ENCODE measurements around the gene ZMIZ1. TPM values are rescaled to one million over a fixed set of nuclear protein-coding genes. Genes with fewer than 3 reads are reported as not detected.

The ZMIZ1 gene
- total RNA-seq, 1 experiment from 2014 or later = 35.8 TPM

DNA sequence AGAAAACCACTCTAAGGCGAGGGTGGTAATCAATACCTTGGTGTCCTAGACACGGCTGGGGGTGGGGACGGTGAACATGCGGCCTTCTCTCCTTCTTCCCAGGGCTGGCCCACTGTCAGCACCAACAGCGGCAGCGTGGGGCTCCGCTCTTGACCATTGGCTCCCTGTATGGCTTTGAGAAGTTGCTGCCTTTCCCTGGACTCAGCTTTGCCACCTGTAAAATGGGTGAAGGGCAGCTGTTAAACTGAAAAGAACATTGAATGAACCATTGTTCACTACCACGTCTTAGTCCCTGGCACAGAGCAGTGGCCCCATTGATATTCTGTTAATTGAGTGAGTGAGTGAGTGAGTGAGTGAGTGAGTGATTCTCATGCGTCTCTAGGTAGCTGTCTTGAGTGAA, 95.3 kb downstream of the ZMIZ1 start:
- CTCF ChIA-PET = no interaction called here
- H3K27me3 ChIP-seq (replicated peaks; ENCODE audit: insufficient read depth, low read depth, low read length, poor library complexity) = no peaks in the 10 kb centered on the region
- intact Hi-C loops (cut with micrococcal nuclease; ENCODE audit: unreplicated experiment) = no loop called here
- no peaks in the 10 kb centered on the region for H3K4me1 ChIP-seq (ENCODE audit: insufficient read depth, low read length, poor library complexity, severe bottlenecking)
- H3K9me3 ChIP-seq (ENCODE audit: low read depth, low read length, poor library complexity, severe bottlenecking) = no peaks in the 10 kb centered on the region
- no TSS peak for BruUV-seq (replicated peaks)
- no peak overlapping the region for H3K4me3 ChIP-seq (ENCODE audit: low read depth, low read length, poor library complexity, severe bottlenecking)
- no peak for DNase-seq (ENCODE audit: low spot score)
- POLR2A ChIA-PET (ENCODE audit: low non-redundant PET) = no interaction called here
- H3K27ac ChIP-seq (ENCODE audit: low read depth, low read length, poor library complexity, severe bottlenecking) = no peak overlapping the region
- TF ChIP-seq EZH2 (IDR thresholded peaks at IDR 0.05; ENCODE audit: borderline replicate concordance, low read depth, low read length, poor library complexity, severe bottlenecking) = no peak
- TF ChIP-seq, protein P1, sequence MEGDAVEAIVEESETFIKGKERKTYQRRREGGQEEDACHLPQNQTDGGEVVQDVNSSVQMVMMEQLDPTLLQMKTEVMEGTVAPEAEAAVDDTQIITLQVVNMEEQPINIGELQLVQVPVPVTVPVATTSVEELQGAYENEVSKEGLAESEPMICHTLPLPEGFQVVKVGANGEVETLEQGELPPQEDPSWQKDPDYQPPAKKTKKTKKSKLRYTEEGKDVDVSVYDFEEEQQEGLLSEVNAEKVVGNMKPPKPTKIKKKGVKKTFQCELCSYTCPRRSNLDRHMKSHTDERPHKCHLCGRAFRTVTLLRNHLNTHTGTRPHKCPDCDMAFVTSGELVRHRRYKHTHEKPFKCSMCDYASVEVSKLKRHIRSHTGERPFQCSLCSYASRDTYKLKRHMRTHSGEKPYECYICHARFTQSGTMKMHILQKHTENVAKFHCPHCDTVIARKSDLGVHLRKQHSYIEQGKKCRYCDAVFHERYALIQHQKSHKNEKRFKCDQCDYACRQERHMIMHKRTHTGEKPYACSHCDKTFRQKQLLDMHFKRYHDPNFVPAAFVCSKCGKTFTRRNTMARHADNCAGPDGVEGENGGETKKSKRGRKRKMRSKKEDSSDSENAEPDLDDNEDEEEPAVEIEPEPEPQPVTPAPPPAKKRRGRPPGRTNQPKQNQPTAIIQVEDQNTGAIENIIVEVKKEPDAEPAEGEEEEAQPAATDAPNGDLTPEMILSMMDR (conservative IDR thresholded peaks at IDR 0.05; ENCODE audit: low read depth, low read length) = no peak
- H3K36me3 ChIP-seq (ENCODE audit: insufficient read depth, low read length, poor library complexity, severe bottlenecking) = no peaks in the 10 kb centered on the region

DNA sequence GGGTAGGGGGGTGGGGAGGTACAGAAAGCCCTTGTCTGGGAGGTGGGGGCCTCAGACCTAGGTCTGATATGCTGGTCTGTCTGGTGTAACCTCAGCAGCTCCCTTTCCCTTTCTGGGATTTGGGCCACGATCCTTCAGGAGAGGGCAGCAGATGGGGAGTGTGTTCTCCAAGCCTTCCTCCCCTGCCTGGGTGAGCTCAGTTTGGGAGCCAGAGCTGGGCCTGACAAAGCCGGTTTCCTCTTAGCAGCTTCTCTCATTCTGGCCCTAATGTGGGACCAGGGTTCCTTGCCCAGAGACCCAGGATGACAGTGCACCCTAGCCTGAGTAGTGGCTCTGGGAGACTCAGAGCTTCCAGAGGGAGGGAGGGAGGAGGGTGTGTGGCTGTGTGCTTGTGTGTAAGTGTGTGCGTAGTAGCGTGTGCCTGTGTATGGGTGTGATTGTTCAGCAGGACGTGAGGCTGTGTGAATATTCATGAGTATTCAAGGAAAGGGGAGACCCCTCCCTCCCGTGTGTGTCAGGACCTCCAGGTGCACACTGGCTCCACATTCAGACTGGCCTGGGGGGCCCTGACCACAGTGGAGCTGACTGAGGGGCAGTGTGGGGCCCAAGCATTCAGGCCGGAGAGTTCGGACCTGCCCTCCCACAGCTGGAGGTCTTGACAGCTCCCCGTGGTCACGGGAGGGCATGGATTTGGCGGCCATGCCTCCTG, 96.5 kb downstream of the ZMIZ1 start:
- Histone ChIP-seq H3K9me3 (ENCODE audit: low read depth, low read length, poor library complexity, severe bottlenecking) (no peaks in the 10 kb centered on the region), H3K4me3 (ENCODE audit: low read depth, low read length, poor library complexity, severe bottlenecking) (no peak overlapping the region), H3K4me1 (ENCODE audit: insufficient read depth, low read length, poor library complexity, severe bottlenecking) (no peaks in the 10 kb centered on the region), H3K27ac (ENCODE audit: low read depth, low read length, poor library complexity, severe bottlenecking) (no peak overlapping the region), H3K36me3 (ENCODE audit: insufficient read depth, low read length, poor library complexity, severe bottlenecking) (no peaks in the 10 kb centered on the region), H3K27me3 (replicated peaks; ENCODE audit: insufficient read depth, low read depth, low read length, poor library complexity) (no peaks in the 10 kb centered on the region)
- CTCF ChIA-PET = no interaction called here
- POLR2A ChIA-PET (ENCODE audit: low non-redundant PET) = no interaction called here
- BruUV-seq (replicated peaks) = no TSS peak
- TF ChIP-seq EZH2 (IDR thresholded peaks at IDR 0.05; ENCODE audit: borderline replicate concordance, low read depth, low read length, poor library complexity, severe bottlenecking) = no peak
- TF ChIP-seq, protein P1 (conservative IDR thresholded peaks at IDR 0.05; ENCODE audit: low read depth, low read length) = no peak
- intact Hi-C loops (cut with micrococcal nuclease; ENCODE audit: unreplicated experiment) = no loop called here
- no peak for DNase-seq (ENCODE audit: low spot score)

DNA sequence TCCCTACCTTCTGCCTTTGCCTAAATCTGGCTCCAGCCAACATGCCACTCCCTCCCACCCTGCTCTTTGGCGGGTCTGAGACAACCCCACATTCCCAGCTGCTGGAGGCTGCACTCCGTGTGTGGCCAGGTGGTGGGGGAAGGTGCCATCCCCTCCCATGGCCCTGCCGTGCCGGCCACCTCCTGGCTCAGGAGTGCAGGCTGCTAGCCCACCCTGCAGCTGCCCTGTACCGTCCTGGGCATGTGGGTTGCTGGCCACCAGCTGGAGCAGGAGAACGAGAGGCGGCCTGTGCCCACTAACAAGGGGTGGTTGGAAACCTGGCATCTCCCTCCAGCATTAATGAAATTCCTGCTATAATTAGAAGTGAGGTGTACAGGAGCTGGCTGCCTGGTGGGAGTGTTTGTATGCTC, 97.6 kb downstream of the ZMIZ1 start:
- POLR2A ChIA-PET (ENCODE audit: low non-redundant PET) = no interaction called here
- H3K27ac ChIP-seq (ENCODE audit: low read depth, low read length, poor library complexity, severe bottlenecking) = no peak overlapping the region
- CTCF ChIA-PET = no interaction called here

More for the DNA sequence above, 97.6 kb downstream of the ZMIZ1 start:
- Histone ChIP-seq H3K9me3 (ENCODE audit: low read depth, low read length, poor library complexity, severe bottlenecking) (no peaks in the 10 kb centered on the region), H3K36me3 (ENCODE audit: insufficient read depth, low read length, poor library complexity, severe bottlenecking) (no peaks in the 10 kb centered on the region), H3K4me3 (ENCODE audit: low read depth, low read length, poor library complexity, severe bottlenecking) (no peak overlapping the region), H3K27me3 (replicated peaks; ENCODE audit: insufficient read depth, low read depth, low read length, poor library complexity) (no peaks in the 10 kb centered on the region), H3K4me1 (ENCODE audit: insufficient read depth, low read length, poor library complexity, severe bottlenecking) (no peaks in the 10 kb centered on the region)
- no TSS peak for BruUV-seq (replicated peaks)
- intact Hi-C loops (cut with micrococcal nuclease; ENCODE audit: unreplicated experiment) = no loop called here
- no peak for TF ChIP-seq EZH2 (IDR thresholded peaks at IDR 0.05; ENCODE audit: borderline replicate concordance, low read depth, low read length, poor library complexity, severe bottlenecking)
- TF ChIP-seq, protein P1 (conservative IDR thresholded peaks at IDR 0.05; ENCODE audit: low read depth, low read length) = no peak
- no peak for DNase-seq (ENCODE audit: low spot score)
